ENCODE results near the gene UPP2.

DNA sequence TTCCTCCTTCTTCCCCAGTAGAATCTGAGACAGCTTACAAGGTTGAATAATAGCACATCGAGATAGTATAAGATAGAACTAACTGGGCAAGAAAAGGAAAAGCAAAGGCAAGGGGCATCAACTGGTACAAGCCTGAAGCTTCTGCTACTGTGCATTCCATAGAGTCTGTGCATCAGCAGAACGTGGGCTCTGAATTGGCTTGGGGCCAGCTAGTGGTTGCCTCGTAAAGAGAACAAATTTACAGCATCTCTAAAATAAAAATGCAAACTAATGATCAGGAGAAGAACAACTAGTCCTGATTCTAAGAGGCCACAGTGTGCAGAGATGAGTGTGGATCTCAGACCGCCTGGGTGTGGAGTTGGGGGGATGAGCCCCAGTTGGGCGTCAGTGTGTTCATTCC lies 36.6 kb downstream of the UPP2 start:
- TF ChIP-seq CTCF (IDR thresholded peaks at IDR 0.05) = no peak
- TF ChIP-seq, protein P1, sequence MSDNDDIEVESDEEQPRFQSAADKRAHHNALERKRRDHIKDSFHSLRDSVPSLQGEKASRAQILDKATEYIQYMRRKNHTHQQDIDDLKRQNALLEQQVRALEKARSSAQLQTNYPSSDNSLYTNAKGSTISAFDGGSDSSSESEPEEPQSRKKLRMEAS (CRISPR knock-in tag; IDR thresholded peaks at IDR 0.05) = no peak
- TF ChIP-seq USF2 (CRISPR knock-in tag; IDR thresholded peaks at IDR 0.05) = no peak
- TF ChIP-seq NFYB (CRISPR knock-in tag; conservative IDR thresholded peaks at IDR 0.05; ENCODE audit: low read depth) = no peak
- no peak for TF ChIP-seq TP53 (CRISPR knock-in tag; IDR thresholded peaks at IDR 0.05)
- no peak for TF ChIP-seq FOXP1 (CRISPR knock-in tag; IDR thresholded peaks at IDR 0.05; ENCODE audit: borderline replicate concordance)
- no peak for TF ChIP-seq ZBTB21 (CRISPR knock-in tag; IDR thresholded peaks at IDR 0.05; ENCODE audit: borderline replicate concordance)
- TF ChIP-seq, protein P2, sequence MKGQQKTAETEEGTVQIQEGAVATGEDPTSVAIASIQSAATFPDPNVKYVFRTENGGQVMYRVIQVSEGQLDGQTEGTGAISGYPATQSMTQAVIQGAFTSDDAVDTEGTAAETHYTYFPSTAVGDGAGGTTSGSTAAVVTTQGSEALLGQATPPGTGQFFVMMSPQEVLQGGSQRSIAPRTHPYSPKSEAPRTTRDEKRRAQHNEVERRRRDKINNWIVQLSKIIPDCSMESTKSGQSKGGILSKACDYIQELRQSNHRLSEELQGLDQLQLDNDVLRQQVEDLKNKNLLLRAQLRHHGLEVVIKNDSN (CRISPR knock-in tag; IDR thresholded peaks at IDR 0.05) = no peak
- TF ChIP-seq, protein P3, sequence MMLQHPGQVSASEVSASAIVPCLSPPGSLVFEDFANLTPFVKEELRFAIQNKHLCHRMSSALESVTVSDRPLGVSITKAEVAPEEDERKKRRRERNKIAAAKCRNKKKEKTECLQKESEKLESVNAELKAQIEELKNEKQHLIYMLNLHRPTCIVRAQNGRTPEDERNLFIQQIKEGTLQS (CRISPR knock-in tag; conservative IDR thresholded peaks at IDR 0.05) = no peak
- TF ChIP-seq, protein P4, sequence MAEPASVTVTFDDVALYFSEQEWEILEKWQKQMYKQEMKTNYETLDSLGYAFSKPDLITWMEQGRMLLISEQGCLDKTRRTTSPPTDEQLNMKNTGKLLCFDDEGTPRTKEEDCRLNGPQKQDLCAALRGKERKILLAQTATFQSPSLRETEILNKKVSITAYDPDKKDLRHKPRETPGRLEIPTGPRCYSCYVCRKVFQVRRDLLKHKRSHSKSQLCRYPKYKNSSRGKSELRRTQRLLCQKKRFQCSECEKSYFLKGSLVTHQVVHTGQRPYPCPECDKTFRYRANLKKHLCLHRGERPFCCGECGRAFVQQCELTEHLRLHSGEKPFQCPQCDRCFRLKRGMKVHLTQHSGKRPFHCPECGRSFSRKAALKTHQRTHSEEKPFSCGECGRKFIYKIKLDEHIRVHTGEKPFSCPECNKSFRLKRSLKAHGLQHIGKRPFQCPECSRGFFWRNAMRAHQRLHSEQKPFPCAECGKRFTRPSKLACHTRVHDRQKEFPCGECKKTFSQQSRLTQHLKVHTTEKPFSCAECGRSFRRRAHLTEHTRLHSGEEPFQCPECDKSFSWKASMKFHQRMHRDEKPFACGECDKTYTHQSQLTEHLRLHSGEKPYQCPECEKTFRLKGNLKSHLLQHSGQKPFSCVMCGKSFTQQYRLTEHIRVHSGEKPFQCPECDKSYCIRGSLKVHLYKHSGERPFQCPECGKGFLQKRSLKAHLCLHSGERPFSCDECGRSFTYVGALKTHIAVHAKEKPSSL (CRISPR knock-in tag; conservative IDR thresholded peaks at IDR 0.05) = no peak
- TF ChIP-seq PRDM15 (CRISPR knock-in tag; IDR thresholded peaks at IDR 0.05) = no peak
- no peak for TF ChIP-seq E2F4 (CRISPR knock-in tag; IDR thresholded peaks at IDR 0.05; ENCODE audit: borderline replicate concordance, low read depth)
- TF ChIP-seq IRF2 (CRISPR knock-in tag; IDR thresholded peaks at IDR 0.05; ENCODE audit: borderline replicate concordance, low read depth) = no peak

Data from WTC11 (cell line).